Measurements from ENCODE around the gene ZNF557. TPM values are rescaled to one million over a fixed set of nuclear protein-coding genes. Genes with fewer than 3 reads are reported as not detected.

Gene ZNF557
- total and polyA plus RNA-seq, 10 of the 15 experiments (the other 5 are each of a cell fraction or from before 2014, with no cell fraction given): 3.9 to 12.1 (median 9.0) TPM

- TF ChIP-seq CHD4 (IDR thresholded peaks at IDR 0.05): no peak
- no peak for TF ChIP-seq MEF2A (IDR thresholded peaks at IDR 0.05; ENCODE audit: insufficient read depth, low read depth, low read length)
- no peak for TF ChIP-seq ZBTB11 (CRISPR knock-in tag; IDR thresholded peaks at IDR 0.05)
- TF ChIP-seq BRCA1 (IDR thresholded peaks at IDR 0.05; ENCODE audit: low read depth, low read length): no peak
- TF ChIP-seq STAT3 (IDR thresholded peaks at IDR 0.05; ENCODE audit: low read depth, low read length): no peak
- no peak for TF ChIP-seq ZBED1 (IDR thresholded peaks at IDR 0.05; ENCODE audit: borderline replicate concordance)
- TF ChIP-seq ZBTB33 (IDR thresholded peaks at IDR 0.05): no peak
- no peak for TF ChIP-seq HDAC2 (IDR thresholded peaks at IDR 0.05)
- TF ChIP-seq EZH2 (IDR thresholded peaks at IDR 0.05; ENCODE audit: borderline replicate concordance, control insufficient read depth, low read depth, low read length): no peak
Measured at GRCh38 chr19:7076151-7076550, 6.6 kb downstream of the ZNF557 start (continued).
